Spleen (tissue), 11 donors: ENCODE results near the gene RFX4. TPM values are rescaled to one million over a fixed set of nuclear protein-coding genes. Genes with fewer than 3 reads are reported as not detected.

ENCODE experiments used
- DNase-seq: peaks from one replicate; pipeline ENCODE4 v3.0.0-alpha.2; 2020
- H3K27ac ChIP-seq, 8 donors: fragments of 200-600 bp; sonication (generic) in 7 of 8; 1 replicate in 4 of 8; 2 replicates in 4 of 8; pipeline versions ENCODE4 v1.5.0 to v1.8.0; 2016 to 2021; ENCODE audit warnings: inconsistent platforms in 4 of 8, mild to moderate bottlenecking in 4 of 8, moderate library complexity in 1 of 8
- H3K27me3 ChIP-seq, 7 donors: fragments of 200-600 bp; sonication (generic) in 6 of 7; replicated peaks in 1 of 7; 1 replicate in 4 of 7; 2 replicates in 3 of 7; pipeline versions ENCODE4 v1.5.0 to v1.8.0; 2016 to 2021; ENCODE audit warnings: inconsistent platforms in 3 of 7, mild to moderate bottlenecking in 1 of 7
- H3K36me3 ChIP-seq, 6 donors: fragments of 200-600 bp; sonication (generic) in 5 of 6; 1 replicate in 4 of 6; 2 replicates in 2 of 6; pipeline versions ENCODE4 v1.5.0 to v1.8.0; 2016 to 2021; ENCODE audit warnings: inconsistent platforms in 2 of 6
- H3K4me1 ChIP-seq, 6 donors: fragments of 200-600 bp; sonication (generic) in 5 of 6; 1 replicate in 3 of 6; 2 replicates in 3 of 6; pipeline versions ENCODE4 v1.5.0 to v1.8.0; 2016 to 2021; ENCODE audit warnings: inconsistent platforms in 3 of 6
- H3K4me3 ChIP-seq, 8 donors: fragments of 200-600 bp; sonication (generic) in 7 of 8; 1 replicate in 4 of 8; 2 replicates in 4 of 8; pipeline versions ENCODE4 v1.5.0 to v1.8.0; 2016 to 2021; ENCODE audit warnings: inconsistent platforms in 4 of 8, mild to moderate bottlenecking in 4 of 8, moderate library complexity in 2 of 8
- H3K9me3 ChIP-seq, 8 donors: fragments of 200-600 bp; sonication (generic) in 7 of 8; 1 replicate in 4 of 8; 2 replicates in 4 of 8; pipeline versions ENCODE4 v1.5.0 to v1.8.0; 2016 to 2021; ENCODE audit warnings: inconsistent platforms in 4 of 8
- POLR2A ChIP-seq, 3 donors: fragments of 450-650 bp; IDR thresholded peaks; one replicate each; pipeline ENCODE4 v1.5.1; 2017; ENCODE audit warnings: antibody characterized with exemption in 3 of 3, mild to moderate bottlenecking in 1 of 3
- POLR2AphosphoS5 ChIP-seq, 3 donors: sonication (generic); formaldehyde crosslinking; IDR thresholded peaks; one replicate each; pipeline ENCODE4 v1.5.1; 2017; ENCODE audit warnings: antibody characterized with exemption in 3 of 3
- WGBS, 5 donors: extraction: QIAGEN DNeasy Blood & Tissue Kit in 3 of 5; methylation state at CpG; one replicate each; pipeline versions ENCODE4 v1.1.5 to v1.1.7; 2013 to 2018; 5-methylcytosine and 5-hydroxymethylcytosine counted together
- intact Hi-C: fragments of 100-400 bp; cut with DNase I; formaldehyde crosslinking; loops from one replicate; pipeline ENCODE4 v1.15.0; 2023; ENCODE audit warnings: low total_unique reads
- polyA plus RNA-seq, 3 donors: library from polyadenylated mRNA; stranded (reverse); fragments of 200-250 nt; gene quantifications; one replicate each; pipeline ENCODE4 v1.2.1, GENCODE V29; 2013
- total RNA-seq, 7 donors: library from RNA; depleted of rRNA in 3 of 7; stranded (reverse); fragments of >200 nt in 3 of 7; fragmentation: NEBNext Ultra II Directional in 4 of 7; extraction: Animal tissue kit (Norgen Biotek cat#: 25700) in 4 of 7; gene quantifications; one replicate each; pipeline versions ENCODE4 v1.1.0 to v1.2.1, GENCODE V29; 2016 to 2021
- TF ChIP-seq, protein P1 (sequence below), 11 experiments: fragments of 200-600 bp in 7 of 11; fragments of 450-650 bp in 4 of 11; sonication (generic) in 4 of 11; IDR thresholded peaks in 8 of 11; conservative IDR thresholded peaks in 3 of 11; 1 replicate in 7 of 11; 2 replicates in 4 of 11; pipeline versions ENCODE4 v1.4.0 to v1.8.0; 2016 to 2021; ENCODE audit warnings: antibody characterized with exemption in 11 of 11, inconsistent platforms in 4 of 11, mild to moderate bottlenecking in 1 of 11
- donor health status: healthy with polysubstance abuse.
- donor health status: DM: no; HTN: no; CAD: no; lungs with moderate emphysema.
- donor health status: DM: no; HTN: no; CAD: no.
- donor health status: Bipolar disorder and iron deficiency.
- donor health status: healthy.
- donor health status: DM: no; HTN: no; CAD: no.
- donor health status: DM: yes; HTN: yes; CAD: no.

The RFX4 gene
- total and polyA plus RNA-seq, 10 donors = not detected

DNA sequence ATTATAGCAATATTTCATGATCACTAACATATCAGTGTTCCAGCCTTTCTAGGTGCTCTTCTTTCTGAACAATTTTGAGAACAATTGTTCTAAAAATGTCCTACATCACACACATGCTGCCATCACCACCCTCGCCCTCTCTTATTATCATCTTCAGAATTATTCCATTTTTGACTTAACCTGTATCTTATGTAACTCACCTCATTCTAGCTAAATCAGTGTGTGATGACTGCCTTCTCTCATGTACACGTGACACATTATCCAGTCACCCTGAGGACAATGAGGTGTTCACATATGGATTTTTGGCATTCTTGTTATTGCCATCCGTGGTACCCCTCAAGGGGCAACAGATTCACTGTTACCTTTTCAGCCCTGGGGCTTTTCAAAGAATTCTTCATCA lies 87.3 kb downstream of the RFX4 start:
- Histone ChIP-seq H3K27ac (no peak overlapping the region), H3K4me1 (no peaks in the 10 kb centered on the region), H3K36me3 (no peaks in the 10 kb centered on the region), H3K4me3 (no peak overlapping the region), H3K9me3 (peaks cover 0 to 3% (median under 1%) of the 10 kb centered on the region in 8 donors), H3K27me3 (peaks cover 0 to 74% (median 0%) of the 10 kb centered on the region in 7 donors)
- no peak for TF ChIP-seq POLR2A (IDR thresholded peaks at IDR 0.05)
- TF ChIP-seq, protein P1, sequence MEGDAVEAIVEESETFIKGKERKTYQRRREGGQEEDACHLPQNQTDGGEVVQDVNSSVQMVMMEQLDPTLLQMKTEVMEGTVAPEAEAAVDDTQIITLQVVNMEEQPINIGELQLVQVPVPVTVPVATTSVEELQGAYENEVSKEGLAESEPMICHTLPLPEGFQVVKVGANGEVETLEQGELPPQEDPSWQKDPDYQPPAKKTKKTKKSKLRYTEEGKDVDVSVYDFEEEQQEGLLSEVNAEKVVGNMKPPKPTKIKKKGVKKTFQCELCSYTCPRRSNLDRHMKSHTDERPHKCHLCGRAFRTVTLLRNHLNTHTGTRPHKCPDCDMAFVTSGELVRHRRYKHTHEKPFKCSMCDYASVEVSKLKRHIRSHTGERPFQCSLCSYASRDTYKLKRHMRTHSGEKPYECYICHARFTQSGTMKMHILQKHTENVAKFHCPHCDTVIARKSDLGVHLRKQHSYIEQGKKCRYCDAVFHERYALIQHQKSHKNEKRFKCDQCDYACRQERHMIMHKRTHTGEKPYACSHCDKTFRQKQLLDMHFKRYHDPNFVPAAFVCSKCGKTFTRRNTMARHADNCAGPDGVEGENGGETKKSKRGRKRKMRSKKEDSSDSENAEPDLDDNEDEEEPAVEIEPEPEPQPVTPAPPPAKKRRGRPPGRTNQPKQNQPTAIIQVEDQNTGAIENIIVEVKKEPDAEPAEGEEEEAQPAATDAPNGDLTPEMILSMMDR (IDR thresholded peaks at IDR 0.05 in 8 of 11, conservative IDR thresholded peaks at IDR 0.05 in 3 of 11) = no peak
- no peak for TF ChIP-seq POLR2AphosphoS5 (IDR thresholded peaks at IDR 0.05)
- no peak for DNase-seq
- 77 to 87% (median 81%) methylated on average over 3 of the region's 3 CpGs for WGBS, 5 donors
- intact Hi-C loops = no loop called here

DNA sequence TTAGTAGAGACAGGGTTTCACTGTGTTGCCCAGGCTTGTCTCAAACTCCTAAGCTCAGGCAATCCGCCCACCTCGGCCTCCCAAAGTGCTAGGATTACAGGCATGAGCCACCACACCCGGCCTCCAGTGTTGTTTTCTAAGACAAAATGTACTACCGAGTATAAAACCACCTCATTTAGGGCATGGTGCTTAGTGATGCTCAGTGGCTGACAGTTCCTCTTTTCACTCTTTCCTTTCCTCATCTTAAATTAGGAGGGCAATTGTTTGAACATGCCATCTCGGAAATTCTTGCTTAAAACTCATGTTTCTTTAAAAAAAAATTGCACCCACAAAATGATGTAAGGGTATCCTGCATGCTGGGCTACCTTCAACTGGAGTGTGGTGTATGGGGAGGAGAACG lies 89.0 kb downstream of the RFX4 start:
- H3K27me3 ChIP-seq = peaks cover 0 to 76% (median 0%) of the 10 kb centered on the region in 7 donors
- intact Hi-C loops = no loop called here

DNA sequence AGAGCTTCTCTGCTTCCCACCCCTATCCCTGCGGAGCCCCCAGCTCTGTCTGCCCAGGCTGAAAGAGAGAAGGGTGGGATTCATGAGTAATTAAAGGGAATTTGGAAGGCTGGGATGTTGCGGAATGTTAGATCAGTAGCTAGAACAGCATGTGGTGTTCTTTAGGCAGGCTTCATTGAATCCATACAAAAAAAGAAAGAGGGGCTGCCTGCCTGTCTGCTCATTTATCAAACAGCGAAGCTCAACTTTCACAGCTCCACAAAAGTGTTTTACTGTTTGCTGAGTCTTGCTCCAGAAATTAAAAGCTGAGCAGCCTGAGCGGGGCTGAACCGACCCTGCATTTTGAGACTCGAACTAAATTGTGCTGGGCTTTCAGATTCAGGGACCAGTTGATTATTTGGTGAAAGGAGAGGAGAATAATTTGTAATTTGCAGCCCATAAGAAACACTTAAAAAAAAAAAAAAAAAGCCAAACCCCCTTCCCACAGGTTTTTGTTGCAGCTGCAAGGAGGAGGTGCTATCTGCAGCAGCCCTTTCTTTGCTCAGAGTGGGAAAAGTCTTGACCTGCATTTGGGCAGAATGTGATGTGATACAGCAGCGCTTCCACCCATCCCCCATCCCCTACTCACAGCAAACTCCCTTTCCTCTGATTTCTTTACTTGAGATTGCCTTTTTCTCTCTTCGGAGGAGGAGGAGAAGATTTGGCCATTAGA lies 89.7 kb downstream of the RFX4 start:
- Histone ChIP-seq H3K27me3 (peaks cover 0 to 70% (median 0%) of the 10 kb centered on the region in 7 donors), H3K9me3 (no peaks in the 10 kb centered on the region), H3K36me3 (no peaks in the 10 kb centered on the region), H3K4me1 (no peaks in the 10 kb centered on the region), H3K27ac (no peak overlapping the region), H3K4me3 (no peak overlapping the region)
- TF ChIP-seq POLR2AphosphoS5 (IDR thresholded peaks at IDR 0.05) (no peak), POLR2A (IDR thresholded peaks at IDR 0.05) (no peak)
- TF ChIP-seq, protein P1 (IDR thresholded peaks at IDR 0.05 in 8 of 11, conservative IDR thresholded peaks at IDR 0.05 in 3 of 11) = no peak
- 45 to 53% (median 50%) methylated on average over 8 of the region's 8 CpGs for WGBS, 5 donors
- DNase-seq = no peak
- intact Hi-C loops = no loop called here

More for the DNA sequence above, 89.0 kb downstream of the RFX4 start:
- Histone ChIP-seq H3K4me3 (no peak overlapping the region), H3K36me3 (no peaks in the 10 kb centered on the region), H3K9me3 (no peaks in the 10 kb centered on the region), H3K4me1 (no peaks in the 10 kb centered on the region), H3K27ac (no peak overlapping the region)
- no peak for TF ChIP-seq POLR2A (IDR thresholded peaks at IDR 0.05)
- TF ChIP-seq POLR2AphosphoS5 (IDR thresholded peaks at IDR 0.05) = no peak
- TF ChIP-seq, protein P1 (IDR thresholded peaks at IDR 0.05 in 8 of 11, conservative IDR thresholded peaks at IDR 0.05 in 3 of 11) = no peak
- no peak for DNase-seq
- 63 to 82% (median 71%) methylated on average over 6 of the region's 6 CpGs for WGBS, 5 donors

DNA sequence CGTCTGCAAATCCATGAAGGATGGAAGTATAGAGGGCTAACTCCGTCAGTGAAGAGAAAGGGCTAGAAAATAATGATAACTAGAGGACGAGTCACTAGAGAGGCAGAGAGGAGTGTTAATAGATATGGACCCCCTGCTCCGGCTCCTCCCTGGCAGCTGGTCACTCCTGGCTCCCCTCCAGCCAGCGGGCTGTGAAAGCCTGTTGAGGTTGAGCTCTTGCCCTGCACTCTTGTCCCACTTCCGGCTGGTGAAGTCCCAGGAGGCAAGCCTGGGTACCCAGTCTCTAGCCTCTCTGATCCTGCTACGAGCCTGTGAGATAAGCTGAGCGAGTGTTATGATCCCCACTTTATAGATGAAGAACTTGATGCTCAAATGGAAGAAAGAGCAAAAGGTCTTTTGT lies 90.3 kb downstream of the RFX4 start:
- no peaks in the 10 kb centered on the region for H3K4me1 ChIP-seq
- no peaks in the 10 kb centered on the region for H3K36me3 ChIP-seq
- no peak overlapping the region for H3K27ac ChIP-seq
- no peak overlapping the region for H3K4me3 ChIP-seq
- intact Hi-C loops = no loop called here
- peaks cover 0 to 63% (median 0%) of the 10 kb centered on the region in 7 donors for H3K27me3 ChIP-seq
- H3K9me3 ChIP-seq = no peaks in the 10 kb centered on the region
- DNase-seq = no peak
- 52 to 60% (median 57%) methylated on average over 8 of the region's 8 CpGs for WGBS, 5 donors
- TF ChIP-seq POLR2A (IDR thresholded peaks at IDR 0.05) (no peak), POLR2AphosphoS5 (IDR thresholded peaks at IDR 0.05) (no peak)
- TF ChIP-seq, protein P1 (IDR thresholded peaks at IDR 0.05 in 8 of 11, conservative IDR thresholded peaks at IDR 0.05 in 3 of 11) = no peak
